ENCODE data around the gene QSER1.

The QSER1 gene

GRCh38 chr11:32861850-32862577, 30.6 kb upstream of the QSER1 start:
- TF ChIP-seq, protein P1, sequence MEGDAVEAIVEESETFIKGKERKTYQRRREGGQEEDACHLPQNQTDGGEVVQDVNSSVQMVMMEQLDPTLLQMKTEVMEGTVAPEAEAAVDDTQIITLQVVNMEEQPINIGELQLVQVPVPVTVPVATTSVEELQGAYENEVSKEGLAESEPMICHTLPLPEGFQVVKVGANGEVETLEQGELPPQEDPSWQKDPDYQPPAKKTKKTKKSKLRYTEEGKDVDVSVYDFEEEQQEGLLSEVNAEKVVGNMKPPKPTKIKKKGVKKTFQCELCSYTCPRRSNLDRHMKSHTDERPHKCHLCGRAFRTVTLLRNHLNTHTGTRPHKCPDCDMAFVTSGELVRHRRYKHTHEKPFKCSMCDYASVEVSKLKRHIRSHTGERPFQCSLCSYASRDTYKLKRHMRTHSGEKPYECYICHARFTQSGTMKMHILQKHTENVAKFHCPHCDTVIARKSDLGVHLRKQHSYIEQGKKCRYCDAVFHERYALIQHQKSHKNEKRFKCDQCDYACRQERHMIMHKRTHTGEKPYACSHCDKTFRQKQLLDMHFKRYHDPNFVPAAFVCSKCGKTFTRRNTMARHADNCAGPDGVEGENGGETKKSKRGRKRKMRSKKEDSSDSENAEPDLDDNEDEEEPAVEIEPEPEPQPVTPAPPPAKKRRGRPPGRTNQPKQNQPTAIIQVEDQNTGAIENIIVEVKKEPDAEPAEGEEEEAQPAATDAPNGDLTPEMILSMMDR (IDR thresholded peaks at IDR 0.05), result no peak

- TF ChIP-seq, protein P1 (IDR thresholded peaks at IDR 0.05), result no peak
These were observed 28.1 kb upstream of the QSER1 start for GRCh38 chr11:32864555-32864954.

- TF ChIP-seq, protein P1 (IDR thresholded peaks at IDR 0.05), result peak; percentile 16; the same call in 1 of the 2 replicates
These were observed 21.9 kb upstream of the QSER1 start for GRCh38 chr11:32870676-32871075.

DNA sequence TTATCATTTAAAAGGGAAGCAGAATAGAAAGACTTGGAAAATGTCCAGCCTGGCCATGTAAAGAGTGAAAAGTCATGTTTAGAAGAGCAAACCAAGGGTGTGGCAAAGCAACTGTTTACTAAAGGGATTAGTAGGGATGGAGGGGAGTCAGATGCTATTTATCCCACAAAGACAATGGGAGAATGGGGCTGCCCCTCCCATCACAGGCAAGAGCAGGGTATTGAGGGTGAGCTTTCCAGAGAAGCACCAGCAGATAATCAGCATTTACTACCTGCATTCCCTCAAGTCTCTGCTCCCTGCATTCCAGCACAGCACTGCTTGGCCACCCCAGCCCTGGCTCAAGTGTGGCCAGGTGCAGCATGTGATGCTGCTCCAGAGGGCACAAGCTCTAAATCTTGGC, 18.5 kb upstream of the QSER1 start:
- TF ChIP-seq, protein P1 (IDR thresholded peaks at IDR 0.05), result no peak

DNA sequence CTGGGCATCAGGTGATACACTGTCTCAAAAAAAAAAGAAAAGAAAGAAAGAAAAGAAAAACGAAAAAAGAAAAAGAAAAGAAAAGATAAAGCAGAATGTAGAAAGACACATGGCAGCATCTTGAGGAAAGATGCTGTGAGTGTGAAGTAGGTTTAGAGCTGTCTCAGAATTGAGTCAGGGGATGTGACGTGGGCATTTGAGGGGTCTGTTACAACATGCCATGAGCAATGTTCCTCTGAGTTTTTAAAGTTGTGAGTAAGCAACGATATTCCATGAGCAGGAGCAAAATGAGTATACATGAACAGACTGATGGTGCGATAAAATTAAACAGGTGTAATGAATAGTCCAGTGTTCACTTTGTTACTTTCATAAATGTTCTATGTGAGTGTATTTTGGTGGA, 11.3 kb upstream of the QSER1 start:
- TF ChIP-seq, protein P1 (IDR thresholded peaks at IDR 0.05), result no peak

DNA sequence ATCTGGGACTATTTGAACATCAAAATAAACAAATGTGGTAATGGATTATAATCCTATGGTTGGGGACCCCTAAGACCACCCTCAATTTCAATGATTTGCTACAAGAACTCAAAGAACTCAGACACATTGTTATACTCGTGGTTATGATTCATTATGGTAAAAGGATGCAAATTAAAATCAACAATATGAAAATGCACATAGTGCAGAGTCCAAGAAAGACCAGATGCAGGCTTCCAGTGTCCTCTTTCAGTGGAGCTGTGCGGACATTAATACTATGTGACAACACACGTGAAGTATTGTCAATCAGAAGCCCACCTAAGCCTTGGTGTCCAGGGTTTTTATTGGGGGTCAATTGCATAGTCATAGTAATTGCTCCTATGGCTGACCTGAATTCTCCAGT, 9.2 kb upstream of the QSER1 start:
- TF ChIP-seq, protein P1 (IDR thresholded peaks at IDR 0.05), result no peak

DNA sequence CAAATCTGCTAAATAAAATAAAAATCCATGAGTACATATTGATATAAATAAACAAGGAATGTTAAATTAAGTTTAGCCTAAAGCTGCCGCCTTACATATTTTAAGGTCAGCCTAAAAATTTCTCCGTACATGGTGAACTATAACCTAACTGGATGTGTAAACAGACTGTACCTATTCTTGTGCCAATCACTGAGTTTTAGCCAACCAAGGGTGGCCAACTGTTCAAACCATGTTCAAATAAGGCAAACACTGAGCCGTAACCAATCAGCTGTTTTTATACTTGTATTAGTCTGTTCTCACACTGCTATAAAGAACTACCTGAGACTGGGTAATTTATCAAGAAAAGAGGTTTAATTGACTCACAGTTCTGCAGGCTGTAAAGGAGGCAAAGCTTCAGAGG, 8.6 kb upstream of the QSER1 start:
- TF ChIP-seq, protein P1 (IDR thresholded peaks at IDR 0.05), result no peak
